DOHH2 (cell line): ENCODE measurements around the gene SLCO2A1.

Source experiments
- H3F3A ChIP-seq: fragments of 200-600 bp; sonication (generic), shearing (Covaris generic); 2 replicates; pipeline ENCODE4 v1.6.0; 2016; ENCODE audit warnings: antibody characterized with exemption, mild to moderate bottlenecking; ENCODE audit not compliant: control insufficient read depth, insufficient read depth
- H3K27ac ChIP-seq: fragments of 200-600 bp; sonication (generic); 2 replicates; pipeline ENCODE4 v1.5.1; 2014; ENCODE audit warnings: low read depth, mild to moderate bottlenecking, low read length, moderate library complexity
- H3K27me3 ChIP-seq: fragments of 200-600 bp; sonication (generic); 2 replicates; pipeline ENCODE4 v1.6.1; 2014; ENCODE audit warnings: mild to moderate bottlenecking, low read length, mixed read lengths; ENCODE audit not compliant: control insufficient read depth
- H3K36me3 ChIP-seq: fragments of 200-600 bp; sonication (generic); 2 replicates; pipeline ENCODE4 v1.6.1; 2014; ENCODE audit warnings: mild to moderate bottlenecking, low read length, moderate library complexity, mixed read lengths; ENCODE audit not compliant: control insufficient read depth
- H3K4me1 ChIP-seq: fragments of 200-600 bp; sonication (generic); 2 replicates; pipeline ENCODE4 v1.6.1; 2014; ENCODE audit warnings: mild to moderate bottlenecking, low read length, mixed read lengths; ENCODE audit not compliant: control insufficient read depth
- H3K4me2 ChIP-seq: fragments of 200-600 bp; sonication (generic); 2 replicates; pipeline ENCODE4 v1.6.0; 2014; ENCODE audit warnings: mild to moderate bottlenecking, low read length, moderate library complexity
- H3K4me3 ChIP-seq: fragments of 200-600 bp; sonication (generic); 2 replicates; pipeline ENCODE4 v1.5.1; 2014; ENCODE audit warnings: mild to moderate bottlenecking, low read length, mixed read lengths
- H3K79me2 ChIP-seq: fragments of 200-600 bp; sonication (generic); 2 replicates; pipeline ENCODE4 v1.6.1; 2014; ENCODE audit warnings: mild to moderate bottlenecking, low read length, mixed read lengths; ENCODE audit not compliant: control insufficient read depth
- H3K9me2 ChIP-seq: fragments of 200-600 bp; sonication (generic); replicated peaks from 2 replicates; pipeline ENCODE4 v1.6.1; 2014; ENCODE audit warnings: mild to moderate bottlenecking, low read length, mixed read lengths; ENCODE audit not compliant: control insufficient read depth
- H3K9me3 ChIP-seq: fragments of 200-600 bp; sonication (generic); 2 replicates; pipeline ENCODE4 v1.6.1; 2014; ENCODE audit warnings: antibody characterized with exemption, low read length, mixed read lengths; ENCODE audit not compliant: control insufficient read depth, insufficient read depth
- H4K20me1 ChIP-seq: fragments of 200-600 bp; sonication (generic); 2 replicates; pipeline ENCODE4 v1.6.0; 2014; ENCODE audit warnings: low read depth, mild to moderate bottlenecking, antibody characterized with exemption, low read length, moderate library complexity; ENCODE audit not compliant: control insufficient read depth, insufficient read depth
- CTCF ChIP-seq: fragments of 200-600 bp; sonication (generic); IDR thresholded peaks from one replicate; pipeline ENCODE4 v1.5.1; 2014; ENCODE audit warnings: antibody characterized with exemption, mild to moderate bottlenecking, low read depth, low read length; ENCODE audit not compliant: poor library complexity, severe bottlenecking
- EZH2phosphoT487 ChIP-seq: fragments of 200-600 bp; sonication (generic); IDR thresholded peaks from 2 replicates; pipeline ENCODE4 v1.6.1; 2017; ENCODE audit warnings: borderline replicate concordance, mild to moderate bottlenecking, antibody characterized with exemption, low read length, moderate library complexity, mixed read lengths

Gene SLCO2A1

GRCh38 chr3:133991637-133992036 is 38.1 kb downstream of the SLCO2A1 start:
- no peaks in the 10 kb centered on the region for H3F3A ChIP-seq
- H3K9me2 ChIP-seq = no peaks in the 10 kb centered on the region
- no peak overlapping the region for H3K27ac ChIP-seq
- peaks cover 2% of the 10 kb centered on the region; the same call in 1 of the 2 replicates for H3K27me3 ChIP-seq
- H3K79me2 ChIP-seq = no peaks in the 10 kb centered on the region
- H3K4me2 ChIP-seq = no peak overlapping the region
- no peaks in the 10 kb centered on the region for H4K20me1 ChIP-seq
- no peaks in the 10 kb centered on the region for H3K9me3 ChIP-seq
- no peaks in the 10 kb centered on the region for H3K4me1 ChIP-seq
- H3K4me3 ChIP-seq = no peak overlapping the region
- TF ChIP-seq EZH2phosphoT487 (no peak), CTCF (no peak)
- H3K36me3 ChIP-seq = no peaks in the 10 kb centered on the region

- Histone ChIP-seq H3K36me3 (no peaks in the 10 kb centered on the region), H3K4me2 (no peak overlapping the region), H3K9me2 (no peaks in the 10 kb centered on the region), H3K27me3 (peaks cover 2% of the 10 kb centered on the region; the same call in 1 of the 2 replicates), H3K4me3 (no peak overlapping the region), H3K4me1 (no peaks in the 10 kb centered on the region), H3K27ac (no peak overlapping the region), H4K20me1 (no peaks in the 10 kb centered on the region), H3F3A (no peaks in the 10 kb centered on the region), H3K79me2 (no peaks in the 10 kb centered on the region), H3K9me3 (no peaks in the 10 kb centered on the region)
- no peak for TF ChIP-seq CTCF
- no peak for TF ChIP-seq EZH2phosphoT487
These were observed 38.5 kb downstream of the SLCO2A1 start for GRCh38 chr3:133991209-133991608.

DNA sequence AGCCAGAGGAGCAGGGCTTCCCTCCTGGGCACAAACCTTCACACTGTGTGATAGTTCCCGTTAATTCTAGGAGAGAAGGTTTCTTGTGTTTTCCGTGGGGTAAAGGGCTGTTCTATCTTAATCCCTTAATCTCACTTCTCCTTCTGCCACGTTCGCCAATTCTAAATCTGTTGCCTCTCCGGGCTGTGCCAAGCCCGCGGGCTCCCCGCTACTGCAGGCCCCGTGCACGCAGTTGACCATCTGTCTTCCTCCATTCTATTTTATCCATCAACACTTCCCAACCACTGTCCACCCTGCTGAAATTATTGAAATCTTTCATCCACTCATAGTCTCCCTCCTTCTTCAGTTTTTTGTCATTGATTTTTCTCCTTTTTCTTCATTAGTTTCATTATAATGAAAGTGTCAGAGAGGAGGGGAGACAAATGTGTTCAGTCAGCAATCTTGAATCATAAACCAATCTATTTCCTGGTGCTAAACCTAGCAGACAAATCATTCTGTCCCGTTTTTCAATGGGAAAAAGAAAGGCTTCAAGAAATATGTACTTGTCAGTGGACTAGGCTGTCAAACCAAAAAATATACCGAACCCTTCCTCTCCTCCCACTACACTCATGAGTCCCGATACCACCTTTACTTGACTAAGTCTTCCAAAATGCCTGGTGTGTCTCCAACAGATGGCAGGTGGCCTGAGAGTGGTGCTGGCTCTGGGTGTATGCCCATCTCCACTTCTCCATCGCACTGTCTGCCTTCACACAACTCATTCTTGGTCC is 39.6 kb downstream of the SLCO2A1 start:
- Histone ChIP-seq H3K4me1 (no peaks in the 10 kb centered on the region), H3K9me3 (no peaks in the 10 kb centered on the region), H3K4me3 (no peak overlapping the region), H3K9me2 (no peaks in the 10 kb centered on the region), H4K20me1 (no peaks in the 10 kb centered on the region), H3K27ac (no peak overlapping the region), H3F3A (no peaks in the 10 kb centered on the region), H3K27me3 (peaks cover 2% of the 10 kb centered on the region; the same call in 1 of the 2 replicates), H3K79me2 (no peaks in the 10 kb centered on the region), H3K36me3 (no peaks in the 10 kb centered on the region), H3K4me2 (no peak overlapping the region)
- TF ChIP-seq CTCF = no peak
- no peak for TF ChIP-seq EZH2phosphoT487
